Astrocyte of the cerebellum (primary cell): ENCODE data around the gene RAI1.

ENCODE experiments used
- DNase-seq: peaks from one replicate; pipeline ENCODE4 v3.0.0-alpha.2; 2011; ENCODE audit warnings: low read depth
- H3K4me3 ChIP-seq: 2 replicates; pipeline ENCODE4 v1.5.1; 2011; ENCODE audit warnings: mild to moderate bottlenecking, low read depth, low read length, moderate library complexity
- CTCF ChIP-seq: IDR thresholded peaks from 2 replicates; pipeline ENCODE4 v1.5.1; 2012; ENCODE audit warnings: low read length, low read depth, moderate library complexity, mild to moderate bottlenecking; ENCODE audit errors: missing control alignments
- in situ Hi-C: cut with HindIII; loops from 2 replicates; pipeline ENCODE4 v1.10.0; 2017; ENCODE audit warnings: low sequenced_read_pairs

The RAI1 gene

GRCh38 chr17:17739388-17740066, 58.3 kb downstream of the RAI1 start:
- no peak for DNase-seq
- H3K4me3 ChIP-seq = no peak overlapping the region
- no peak for TF ChIP-seq CTCF
- in situ Hi-C loops = no loop called here

GRCh38 chr17:17740615-17741348, 59.5 kb downstream of the RAI1 start:
- no peak for DNase-seq
- no peak overlapping the region for H3K4me3 ChIP-seq
- in situ Hi-C loops = no loop called here
- TF ChIP-seq CTCF = no peak

GRCh38 chr17:17741349-17742023, 60.2 kb downstream of the RAI1 start:
- in situ Hi-C loops = no loop called here
- peak; percentile 42 for TF ChIP-seq CTCF
- no peak overlapping the region for H3K4me3 ChIP-seq
- DNase-seq = no peak

GRCh38 chr17:17742133-17742621, 60.9 kb downstream of the RAI1 start:
- DNase-seq = no peak
- no peak for TF ChIP-seq CTCF
- no peak overlapping the region for H3K4me3 ChIP-seq
- in situ Hi-C loops = no loop called here

GRCh38 chr17:17742688-17743390, 61.6 kb downstream of the RAI1 start:
- DNase-seq = no peak
- in situ Hi-C loops = no loop called here
- no peak for TF ChIP-seq CTCF
- H3K4me3 ChIP-seq = no peak overlapping the region
